HepG2 (cell line): ENCODE data around the gene INF2. TPM values are rescaled to one million over a fixed set of nuclear protein-coding genes. Genes with fewer than 3 reads are reported as not detected.

Experiments
- CEBPZ ChIP-seq: IDR thresholded peaks from 2 replicates; pipeline ENCODE4 v1.6.1; 2012; ENCODE audit warnings: low read length, improper control_type of control experiment
- CENPT ChIP-seq: sonication (generic); formaldehyde crosslinking; IDR thresholded peaks from 2 replicates; pipeline ENCODE4 v1.8.0; 2022; ENCODE audit warnings: low read depth, mild to moderate bottlenecking, moderate library complexity, missing genetic modification reagents
- ELK4 ChIP-seq: sonication (generic); formaldehyde crosslinking; IDR thresholded peaks from 2 replicates; pipeline ENCODE4 v1.9.0; 2021; ENCODE audit warnings: missing genetic modification reagents, borderline replicate concordance
- FOXO1 ChIP-seq: sonication (generic); formaldehyde crosslinking; IDR thresholded peaks from 2 replicates; pipeline ENCODE4 v1.4.0; 2020; ENCODE audit warnings: missing genetic modification reagents
- FUBP1 ChIP-seq: sonication (generic); formaldehyde crosslinking; IDR thresholded peaks from 2 replicates; pipeline ENCODE4 v1.5.1; 2020; ENCODE audit warnings: missing genetic modification reagents, mild to moderate bottlenecking, borderline replicate concordance
- HNF4G ChIP-seq, 2 experiments: sonication (generic) in 1 of 2; formaldehyde crosslinking in 1 of 2; IDR thresholded peaks; 2 replicates each; pipeline versions ENCODE4 v1.4.0 to v1.6.1; 2011 to 2020; ENCODE audit warnings: borderline replicate concordance in 2 of 2, low read depth in 2 of 2, mild to moderate bottlenecking in 2 of 2, low read length in 1 of 2, missing genetic modification reagents in 1 of 2, moderate library complexity in 1 of 2
- SMYD3 ChIP-seq: sonication (generic); formaldehyde crosslinking; IDR thresholded peaks from 2 replicates; pipeline ENCODE4 v1.8.1; 2023; ENCODE audit warnings: mild to moderate bottlenecking, missing genetic modification reagents
- ZFP36 ChIP-seq: fragments of 150-350 bp; IDR thresholded peaks from 2 replicates; pipeline ENCODE4 v1.6.1; 2018; ENCODE audit warnings: borderline replicate concordance, low read length, low read depth; ENCODE audit not compliant: partially characterized antibody
- ZNF263 ChIP-seq: sonication (generic); formaldehyde crosslinking; IDR thresholded peaks from 2 replicates; pipeline ENCODE4 v1.4.0; 2020; ENCODE audit warnings: missing genetic modification reagents
- ZNF674 ChIP-seq: sonication (generic); formaldehyde crosslinking; IDR thresholded peaks from 2 replicates; pipeline ENCODE4 v1.5.0; 2020; ENCODE audit warnings: low read depth, mild to moderate bottlenecking, missing genetic modification reagents
- polyA plus RNA-seq, 8 experiments: library from polyadenylated mRNA; depleted of rRNA in 3 of 8; stranded (reverse) in 7 of 8; unstranded in 1 of 8; fragments of >200 nt; fragmentation: Illumina TruSeq in 4 of 8; extraction: Trizol in 4 of 8; gene quantifications; 2 replicates each; pipeline versions ENCODE4 v1.2.1 to v1.2.3, GENCODE V29; 2011 to 2016; ENCODE audit warnings: low read depth in 4 of 8, missing spikeins in 1 of 8, mixed read lengths in 1 of 8; ENCODE audit not compliant: insufficient read depth in 1 of 8
- total RNA-seq, 5 experiments: library from RNA; depleted of rRNA; stranded (reverse); fragments of >200 nt; fragmentation: Illumina TruSeq; extraction: Trizol; gene quantifications; 2 replicates each; pipeline ENCODE4 v1.2.3, GENCODE V29; 2016; ENCODE audit warnings: low read depth in 1 of 5
- TF ChIP-seq, protein P1 (sequence below): sonication (generic); formaldehyde crosslinking; IDR thresholded peaks from 2 replicates; pipeline ENCODE4 v1.4.0; 2020; ENCODE audit warnings: missing genetic modification reagents
- TF ChIP-seq, protein P2 (sequence below): sonication (generic); formaldehyde crosslinking; IDR thresholded peaks from 2 replicates; pipeline ENCODE4 v1.5.1; 2020; ENCODE audit warnings: missing genetic modification reagents, mild to moderate bottlenecking, borderline replicate concordance

INF2 gene
- total and polyA plus RNA-seq, 2 of the 13 experiments (the other 11 are each of a cell fraction or from before 2014, with no cell fraction given): 16.4 to 26.4 TPM

GRCh38 chr14:104749111-104749649 is 59.8 kb downstream of the INF2 start (continued):
- TF ChIP-seq, protein P1, sequence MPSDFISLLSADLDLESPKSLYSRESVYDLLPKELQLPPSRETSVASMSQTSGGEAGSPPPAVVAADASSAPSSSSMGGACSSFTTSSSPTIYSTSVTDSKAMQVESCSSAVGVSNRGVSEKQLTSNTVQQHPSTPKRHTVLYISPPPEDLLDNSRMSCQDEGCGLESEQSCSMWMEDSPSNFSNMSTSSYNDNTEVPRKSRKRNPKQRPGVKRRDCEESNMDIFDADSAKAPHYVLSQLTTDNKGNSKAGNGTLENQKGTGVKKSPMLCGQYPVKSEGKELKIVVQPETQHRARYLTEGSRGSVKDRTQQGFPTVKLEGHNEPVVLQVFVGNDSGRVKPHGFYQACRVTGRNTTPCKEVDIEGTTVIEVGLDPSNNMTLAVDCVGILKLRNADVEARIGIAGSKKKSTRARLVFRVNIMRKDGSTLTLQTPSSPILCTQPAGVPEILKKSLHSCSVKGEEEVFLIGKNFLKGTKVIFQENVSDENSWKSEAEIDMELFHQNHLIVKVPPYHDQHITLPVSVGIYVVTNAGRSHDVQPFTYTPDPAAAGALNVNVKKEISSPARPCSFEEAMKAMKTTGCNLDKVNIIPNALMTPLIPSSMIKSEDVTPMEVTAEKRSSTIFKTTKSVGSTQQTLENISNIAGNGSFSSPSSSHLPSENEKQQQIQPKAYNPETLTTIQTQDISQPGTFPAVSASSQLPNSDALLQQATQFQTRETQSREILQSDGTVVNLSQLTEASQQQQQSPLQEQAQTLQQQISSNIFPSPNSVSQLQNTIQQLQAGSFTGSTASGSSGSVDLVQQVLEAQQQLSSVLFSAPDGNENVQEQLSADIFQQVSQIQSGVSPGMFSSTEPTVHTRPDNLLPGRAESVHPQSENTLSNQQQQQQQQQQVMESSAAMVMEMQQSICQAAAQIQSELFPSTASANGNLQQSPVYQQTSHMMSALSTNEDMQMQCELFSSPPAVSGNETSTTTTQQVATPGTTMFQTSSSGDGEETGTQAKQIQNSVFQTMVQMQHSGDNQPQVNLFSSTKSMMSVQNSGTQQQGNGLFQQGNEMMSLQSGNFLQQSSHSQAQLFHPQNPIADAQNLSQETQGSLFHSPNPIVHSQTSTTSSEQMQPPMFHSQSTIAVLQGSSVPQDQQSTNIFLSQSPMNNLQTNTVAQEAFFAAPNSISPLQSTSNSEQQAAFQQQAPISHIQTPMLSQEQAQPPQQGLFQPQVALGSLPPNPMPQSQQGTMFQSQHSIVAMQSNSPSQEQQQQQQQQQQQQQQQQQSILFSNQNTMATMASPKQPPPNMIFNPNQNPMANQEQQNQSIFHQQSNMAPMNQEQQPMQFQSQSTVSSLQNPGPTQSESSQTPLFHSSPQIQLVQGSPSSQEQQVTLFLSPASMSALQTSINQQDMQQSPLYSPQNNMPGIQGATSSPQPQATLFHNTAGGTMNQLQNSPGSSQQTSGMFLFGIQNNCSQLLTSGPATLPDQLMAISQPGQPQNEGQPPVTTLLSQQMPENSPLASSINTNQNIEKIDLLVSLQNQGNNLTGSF (CRISPR knock-in tag): no peak
- TF ChIP-seq ELK4 (CRISPR knock-in tag) (no peak), HNF4G (IDR thresholded peaks at IDR 0.05; ENCODE audit: borderline replicate concordance, low read depth, low read length) (peak; percentile 73), HNF4G (CRISPR knock-in tag; IDR thresholded peaks at IDR 0.05; ENCODE audit: borderline replicate concordance, low read depth) (peak; percentile 81; the same call in 1 of the 2 replicates), ZFP36 (peak; percentile 33), ZNF674 (CRISPR knock-in tag) (no peak), FUBP1 (CRISPR knock-in tag) (no peak), SMYD3 (CRISPR knock-in tag) (no peak), CENPT (CRISPR knock-in tag) (0 out of 2 replicates have a peak, but pooled peaks have one; percentile 64), ZNF263 (CRISPR knock-in tag) (peak; percentile 42; the same call in 1 of the 2 replicates), FOXO1 (CRISPR knock-in tag) (no peak; the same call in 1 of the 2 replicates), CEBPZ (no peak)
- TF ChIP-seq, protein P2, sequence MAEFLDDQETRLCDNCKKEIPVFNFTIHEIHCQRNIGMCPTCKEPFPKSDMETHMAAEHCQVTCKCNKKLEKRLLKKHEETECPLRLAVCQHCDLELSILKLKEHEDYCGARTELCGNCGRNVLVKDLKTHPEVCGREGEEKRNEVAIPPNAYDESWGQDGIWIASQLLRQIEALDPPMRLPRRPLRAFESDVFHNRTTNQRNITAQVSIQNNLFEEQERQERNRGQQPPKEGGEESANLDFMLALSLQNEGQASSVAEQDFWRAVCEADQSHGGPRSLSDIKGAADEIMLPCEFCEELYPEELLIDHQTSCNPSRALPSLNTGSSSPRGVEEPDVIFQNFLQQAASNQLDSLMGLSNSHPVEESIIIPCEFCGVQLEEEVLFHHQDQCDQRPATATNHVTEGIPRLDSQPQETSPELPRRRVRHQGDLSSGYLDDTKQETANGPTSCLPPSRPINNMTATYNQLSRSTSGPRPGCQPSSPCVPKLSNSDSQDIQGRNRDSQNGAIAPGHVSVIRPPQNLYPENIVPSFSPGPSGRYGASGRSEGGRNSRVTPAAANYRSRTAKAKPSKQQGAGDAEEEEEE (CRISPR knock-in tag): no peak
